Neural cell (in vitro differentiated cells): ENCODE results near the gene FITM2. TPM values are rescaled to one million over a fixed set of nuclear protein-coding genes. Genes with fewer than 3 reads are reported as not detected.
A peak's percentile ranks its signal among the peaks of the same experiment; 100 is the strongest.

Experiments
- H2AFZ ChIP-seq: fragments of 200-600, 300-800 bp; sonication (generic), shearing (Covaris generic); 2 replicates; pipeline ENCODE4 v1.6.0; 2014; ENCODE audit warnings: low read depth, mild to moderate bottlenecking, antibody characterized with exemption, low read length, moderate library complexity
- H3F3A ChIP-seq: fragments of 200-600 bp; shearing (Covaris generic); 2 replicates; pipeline ENCODE4 v1.6.1; 2016; ENCODE audit warnings: mild to moderate bottlenecking, moderate library complexity, mixed read lengths, antibody characterized with exemption, low read length; ENCODE audit not compliant: insufficient read depth, poor library complexity, severe bottlenecking
- H3K27ac ChIP-seq: fragments of 200-600, 300-800 bp; sonication (generic), shearing (Covaris generic); 2 replicates; pipeline ENCODE4 v1.5.1; 2014; ENCODE audit warnings: mild to moderate bottlenecking, low read length, moderate library complexity
- H3K27me3 ChIP-seq: fragments of 300-800, 200-600 bp; sonication (generic), shearing (Covaris generic); 2 replicates; pipeline ENCODE4 v1.6.0; 2014; ENCODE audit warnings: mild to moderate bottlenecking, low read depth, low read length, moderate library complexity; ENCODE audit not compliant: insufficient read depth
- H3K36me3 ChIP-seq: fragments of 300-800, 200-600 bp; sonication (generic), shearing (Covaris generic); 2 replicates; pipeline ENCODE4 v1.5.1; 2014; ENCODE audit warnings: mild to moderate bottlenecking, antibody characterized with exemption, low read length, moderate library complexity; ENCODE audit not compliant: insufficient read depth
- H3K4me2 ChIP-seq: fragments of 300-800, 200-600 bp; sonication (generic), shearing (Covaris generic); 2 replicates; pipeline ENCODE4 v1.6.0; 2014; ENCODE audit warnings: mild to moderate bottlenecking, low read length
- H3K4me3 ChIP-seq: fragments of 300-800, 200-600 bp; sonication (generic), shearing (Covaris generic); 2 replicates; pipeline ENCODE4 v1.5.1; 2014; ENCODE audit warnings: mild to moderate bottlenecking, low read length, moderate library complexity
- H3K79me2 ChIP-seq: fragments of 200-600 bp; shearing (Covaris generic); replicated peaks from 2 replicates; pipeline ENCODE4 v1.6.0; 2014; ENCODE audit warnings: mild to moderate bottlenecking, low read length, moderate library complexity; ENCODE audit not compliant: insufficient read depth
- H3K9ac ChIP-seq: fragments of 300-800, 200-600 bp; sonication (generic), shearing (Covaris generic); 2 replicates; pipeline ENCODE4 v1.6.1; 2016; ENCODE audit warnings: mild to moderate bottlenecking, low read length, mixed read lengths
- H3K9me2 ChIP-seq: fragments of 200-600 bp; shearing (Covaris generic); 2 replicates; pipeline ENCODE4 v1.6.1; 2016; ENCODE audit warnings: mild to moderate bottlenecking, low read length, mixed read lengths; ENCODE audit not compliant: insufficient read depth
- H3K9me3 ChIP-seq: fragments of 200-600, 300-800 bp; sonication (generic), shearing (Covaris generic); 2 replicates; pipeline ENCODE4 v1.6.1; 2016; ENCODE audit warnings: mild to moderate bottlenecking, mixed run types, low read length, moderate library complexity, mixed read lengths
- H4K20me1 ChIP-seq: fragments of 200-600 bp; shearing (Covaris generic); 2 replicates; pipeline ENCODE4 v1.6.1; 2016; ENCODE audit warnings: mild to moderate bottlenecking, mixed run types; ENCODE audit not compliant: insufficient read depth
- EZH2 ChIP-seq: fragments of 200-600, 300-800 bp; shearing (Covaris generic), sonication (generic); IDR thresholded peaks from 2 replicates; pipeline ENCODE4 v1.6.1; 2014; ENCODE audit warnings: antibody characterized with exemption, low read length, borderline replicate concordance, mild to moderate bottlenecking; ENCODE audit not compliant: insufficient read depth, poor library complexity, severe bottlenecking
- MXI1 ChIP-seq: fragments of 450-650 bp; conservative IDR thresholded peaks from 2 replicates; pipeline ENCODE4 v1.6.1; 2014; ENCODE audit warnings: antibody characterized with exemption, mild to moderate bottlenecking; ENCODE audit not compliant: poor library complexity, severe bottlenecking
- POLR2AphosphoS5 ChIP-seq: IDR thresholded peaks from 2 replicates; pipeline ENCODE4 v1.6.1; 2012
- REST ChIP-seq: IDR thresholded peaks from 2 replicates; pipeline ENCODE4 v1.6.1; 2012; ENCODE audit warnings: borderline replicate concordance
- SMC3 ChIP-seq: fragments of 450-650 bp; conservative IDR thresholded peaks from 2 replicates; pipeline ENCODE4 v1.6.1; 2014; ENCODE audit warnings: antibody characterized with exemption, mild to moderate bottlenecking, moderate library complexity; ENCODE audit not compliant: poor library complexity
- TAF1 ChIP-seq: IDR thresholded peaks from 2 replicates; pipeline ENCODE4 v1.6.1; 2012; ENCODE audit warnings: low read depth
- polyA plus RNA-seq: library from polyadenylated mRNA; depleted of rRNA; stranded (reverse); fragments of >200 nt; gene quantifications from 2 replicates; pipeline ENCODE4 v1.2.3, GENCODE V29; 2014
- TF ChIP-seq, protein P1 (sequence below): fragments of 450-650 bp; IDR thresholded peaks from 2 replicates; pipeline ENCODE4 v1.5.1; 2014; ENCODE audit warnings: antibody characterized with exemption, mild to moderate bottlenecking, moderate library complexity; ENCODE audit not compliant: poor library complexity, severe bottlenecking

The FITM2 gene
- polyA plus RNA-seq, 1 donor from 2014 or later: 5.5 TPM

GRCh38 chr20:44273231-44274215 is 37.5 kb downstream of the FITM2 start:
- Histone ChIP-seq H3K9me2 (no peaks in the 10 kb centered on the region), H3K27ac (no peak overlapping the region), H3F3A (no peaks in the 10 kb centered on the region), H4K20me1 (no peaks in the 10 kb centered on the region), H3K79me2 (no peaks in the 10 kb centered on the region), H3K4me2 (no peak overlapping the region), H3K27me3 (no peaks in the 10 kb centered on the region), H3K9me3 (no peaks in the 10 kb centered on the region), H3K36me3 (peaks cover 6% of the 10 kb centered on the region), H3K9ac (no peak overlapping the region), H3K4me3 (no peak overlapping the region), H2AFZ (no peak overlapping the region)
- TF ChIP-seq SMC3 (no peak), EZH2 (no peak)

DNA sequence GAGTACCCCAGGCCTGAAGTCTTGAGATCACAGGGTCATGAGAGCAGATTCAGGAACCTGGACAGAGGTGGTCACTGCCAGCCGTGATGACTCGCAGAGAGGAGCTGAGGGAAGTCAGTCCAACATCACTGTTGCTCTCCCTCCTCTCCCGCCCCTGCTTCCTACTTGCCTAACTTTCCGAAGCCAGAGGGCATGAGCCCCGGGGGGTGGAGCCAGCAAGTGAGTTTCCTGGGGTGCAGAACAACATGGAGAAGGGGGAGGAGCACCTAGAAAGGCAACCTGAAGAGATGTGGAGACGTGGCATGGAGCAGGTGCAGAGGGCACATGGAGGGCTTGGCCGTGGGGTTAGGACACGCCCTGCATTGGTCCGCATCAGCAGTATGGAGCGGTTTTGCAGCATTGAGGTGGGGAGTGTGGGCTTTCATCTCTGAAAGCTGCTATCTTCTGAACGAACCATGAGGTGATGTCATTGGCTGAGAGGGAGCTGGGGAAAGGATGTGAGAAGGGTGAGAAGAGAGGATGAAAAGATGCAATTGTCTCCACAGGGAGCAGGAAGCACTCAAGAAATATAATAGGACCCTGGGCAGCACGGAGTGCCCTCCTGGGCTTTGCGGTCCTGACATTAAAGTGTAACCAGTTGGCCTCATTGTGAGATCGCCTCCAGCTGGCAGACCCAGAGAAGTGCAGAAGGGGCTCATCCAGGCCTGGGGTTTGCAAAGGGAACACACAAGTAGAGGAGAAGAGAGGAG is 38.9 kb downstream of the FITM2 start:
- TF ChIP-seq TAF1: no peak
- TF ChIP-seq, protein P1, sequence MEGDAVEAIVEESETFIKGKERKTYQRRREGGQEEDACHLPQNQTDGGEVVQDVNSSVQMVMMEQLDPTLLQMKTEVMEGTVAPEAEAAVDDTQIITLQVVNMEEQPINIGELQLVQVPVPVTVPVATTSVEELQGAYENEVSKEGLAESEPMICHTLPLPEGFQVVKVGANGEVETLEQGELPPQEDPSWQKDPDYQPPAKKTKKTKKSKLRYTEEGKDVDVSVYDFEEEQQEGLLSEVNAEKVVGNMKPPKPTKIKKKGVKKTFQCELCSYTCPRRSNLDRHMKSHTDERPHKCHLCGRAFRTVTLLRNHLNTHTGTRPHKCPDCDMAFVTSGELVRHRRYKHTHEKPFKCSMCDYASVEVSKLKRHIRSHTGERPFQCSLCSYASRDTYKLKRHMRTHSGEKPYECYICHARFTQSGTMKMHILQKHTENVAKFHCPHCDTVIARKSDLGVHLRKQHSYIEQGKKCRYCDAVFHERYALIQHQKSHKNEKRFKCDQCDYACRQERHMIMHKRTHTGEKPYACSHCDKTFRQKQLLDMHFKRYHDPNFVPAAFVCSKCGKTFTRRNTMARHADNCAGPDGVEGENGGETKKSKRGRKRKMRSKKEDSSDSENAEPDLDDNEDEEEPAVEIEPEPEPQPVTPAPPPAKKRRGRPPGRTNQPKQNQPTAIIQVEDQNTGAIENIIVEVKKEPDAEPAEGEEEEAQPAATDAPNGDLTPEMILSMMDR: peak; percentile 41
- no peak for TF ChIP-seq POLR2AphosphoS5
- TF ChIP-seq MXI1: no peak
- peaks cover 14% of the 10 kb centered on the region for H3K36me3 ChIP-seq
- no peak overlapping the region for H2AFZ ChIP-seq
- H3K9me3 ChIP-seq: no peaks in the 10 kb centered on the region
- H3F3A ChIP-seq: no peaks in the 10 kb centered on the region
- H3K27ac ChIP-seq: no peak overlapping the region
- no peaks in the 10 kb centered on the region for H3K79me2 ChIP-seq
- H3K9ac ChIP-seq: no peak overlapping the region
- H4K20me1 ChIP-seq: no peaks in the 10 kb centered on the region
- no peak overlapping the region for H3K4me2 ChIP-seq
- H3K4me3 ChIP-seq: no peak overlapping the region
- no peaks in the 10 kb centered on the region for H3K27me3 ChIP-seq
- no peaks in the 10 kb centered on the region for H3K9me2 ChIP-seq

DNA sequence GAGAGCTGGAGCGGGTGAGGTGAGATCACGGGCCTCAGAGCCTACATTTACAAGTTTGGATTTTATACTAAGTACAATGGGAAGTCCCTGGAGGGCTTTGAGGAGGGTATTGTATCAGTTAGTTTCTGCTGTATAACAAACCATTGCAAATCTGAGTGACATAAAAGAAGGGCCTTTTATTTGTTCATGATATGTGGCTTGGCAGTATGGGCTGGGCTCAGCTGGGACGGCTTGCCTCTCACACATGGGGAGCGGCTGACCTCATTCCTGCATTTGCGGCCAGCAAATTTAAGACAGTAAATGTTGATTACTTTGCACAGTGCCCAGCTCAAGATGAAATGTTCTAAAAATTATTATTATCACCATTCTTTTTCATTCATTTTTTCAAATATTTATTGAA is 42.2 kb downstream of the FITM2 start:
- Histone ChIP-seq H3K9me3 (no peaks in the 10 kb centered on the region), H3K4me2 (no peak overlapping the region), H3K9me2 (no peaks in the 10 kb centered on the region), H3K27ac (no peak overlapping the region), H3F3A (no peaks in the 10 kb centered on the region), H3K9ac (no peak overlapping the region), H4K20me1 (no peaks in the 10 kb centered on the region), H3K79me2 (no peaks in the 10 kb centered on the region), H3K27me3 (no peaks in the 10 kb centered on the region), H3K4me3 (no peak overlapping the region), H3K36me3 (peaks cover 21% of the 10 kb centered on the region), H2AFZ (no peak overlapping the region)
- TF ChIP-seq REST (no peak), SMC3 (no peak), POLR2AphosphoS5 (no peak), MXI1 (no peak)
- TF ChIP-seq, protein P1: no peak
